ENCODE results near the gene GSTO2. TPM values are rescaled to one million over a fixed set of nuclear protein-coding genes. Genes with fewer than 3 reads are reported as not detected.

The GSTO2 gene
- total and polyA plus RNA-seq, 2 donors from 2014 or later: 22.3 to 56.7 TPM

DNA sequence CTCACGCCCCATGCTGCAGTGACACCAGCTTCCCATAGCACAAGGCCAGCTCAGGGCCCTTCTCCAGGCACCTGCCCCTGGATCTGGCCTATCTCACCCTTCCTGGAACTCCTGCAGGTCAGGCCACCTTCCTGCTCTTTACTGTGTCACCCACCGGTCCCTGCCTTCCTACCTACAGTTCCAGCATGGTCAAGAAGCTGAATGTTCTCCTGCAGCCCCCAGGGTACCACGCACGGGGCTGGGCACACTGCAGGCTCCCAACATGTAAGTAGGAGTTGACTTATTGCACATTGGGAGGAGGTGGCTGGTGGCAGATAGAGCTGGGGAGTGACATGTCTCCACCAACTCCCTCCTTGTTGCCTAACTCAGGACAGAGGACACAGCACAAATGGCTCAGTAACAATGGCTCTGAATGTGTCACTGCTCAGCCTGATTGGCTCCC, 54.8 kb downstream of the GSTO2 start:
- Histone ChIP-seq H3K9me3 (ENCODE audit: control insufficient read depth in 2 of 3, insufficient read depth in 1 of 3, low read length in 3 of 3) (no peaks in the 10 kb centered on the region), H3K9ac (ENCODE audit: low read length in 3 of 3) (no peak overlapping the region), H3K36me3 (ENCODE audit: control insufficient read depth in 2 of 3, insufficient read depth in 3 of 3, low read length in 3 of 3) (no peaks in the 10 kb centered on the region), H3K27me3 (ENCODE audit: control insufficient read depth, insufficient read depth, low read length) (no peaks in the 10 kb centered on the region), H3K27ac (ENCODE audit: low read depth in 2 of 2, low read length in 2 of 2) (no peak overlapping the region), H3K4me3 (ENCODE audit: low read length in 3 of 3) (no peak overlapping the region), H3K4me1 (ENCODE audit: control insufficient read depth in 2 of 3, insufficient read depth in 2 of 3, low read depth in 1 of 3, low read length in 3 of 3) (peaks cover 0 to 63% (median 37%) of the 10 kb centered on the region in 3 donors)
- TF ChIP-seq CTCF (IDR thresholded peaks at IDR 0.05; ENCODE audit: borderline replicate concordance, extremely low read depth, insufficient read depth): no peak
- no peak for DNase-seq
- intact Hi-C loops (cut with DNase I): no loop called here
- no peak for FAIRE-seq

GRCh38 chr10:104324221-104324686, 55.3 kb downstream of the GSTO2 start:
- FAIRE-seq (no peak), DNase-seq (no peak)
- Histone ChIP-seq H3K9me3 (ENCODE audit: control insufficient read depth in 2 of 3, insufficient read depth in 1 of 3, low read length in 3 of 3) (no peaks in the 10 kb centered on the region), H3K4me3 (ENCODE audit: low read length in 3 of 3) (no peak overlapping the region), H3K36me3 (ENCODE audit: control insufficient read depth in 2 of 3, insufficient read depth in 3 of 3, low read length in 3 of 3) (no peaks in the 10 kb centered on the region), H3K4me1 (ENCODE audit: control insufficient read depth in 2 of 3, insufficient read depth in 2 of 3, low read depth in 1 of 3, low read length in 3 of 3) (peaks cover 2 to 63% (median 41%) of the 10 kb centered on the region in 3 donors), H3K27ac (ENCODE audit: low read depth in 2 of 2, low read length in 2 of 2) (peak overlapping the region in 1 of 2 donors; percentile 24), H3K9ac (ENCODE audit: low read length in 3 of 3) (no peak overlapping the region), H3K27me3 (ENCODE audit: control insufficient read depth, insufficient read depth, low read length) (no peaks in the 10 kb centered on the region)
- intact Hi-C loops (cut with DNase I): no loop called here
- TF ChIP-seq CTCF (IDR thresholded peaks at IDR 0.05; ENCODE audit: borderline replicate concordance, extremely low read depth, insufficient read depth): no peak

- no peak for TF ChIP-seq CTCF (IDR thresholded peaks at IDR 0.05; ENCODE audit: borderline replicate concordance, extremely low read depth, insufficient read depth)
- Histone ChIP-seq H3K9me3 (ENCODE audit: control insufficient read depth in 2 of 3, insufficient read depth in 1 of 3, low read length in 3 of 3) (no peaks in the 10 kb centered on the region), H3K9ac (ENCODE audit: low read length in 3 of 3) (no peak overlapping the region), H3K27me3 (ENCODE audit: control insufficient read depth, insufficient read depth, low read length) (no peaks in the 10 kb centered on the region), H3K4me1 (ENCODE audit: control insufficient read depth in 2 of 3, insufficient read depth in 2 of 3, low read depth in 1 of 3, low read length in 3 of 3) (peaks cover 4 to 68% (median 48%) of the 10 kb centered on the region in 3 donors), H3K4me3 (ENCODE audit: low read length in 3 of 3) (no peak overlapping the region), H3K27ac (ENCODE audit: low read depth in 2 of 2, low read length in 2 of 2) (peak overlapping the region; percentile 69 to 78), H3K36me3 (ENCODE audit: control insufficient read depth in 2 of 3, insufficient read depth in 3 of 3, low read length in 3 of 3) (no peaks in the 10 kb centered on the region)
- DNase-seq: no peak
- FAIRE-seq: no peak
- intact Hi-C loops (cut with DNase I): no loop called here
Observed at GRCh38 chr10:104324931-104325330, 55.9 kb downstream of the GSTO2 start.

Measured in kidney (tissue), 14 donors.